Stimulated activated CD4-positive, alpha-beta T cell treated with anti-CD3 and anti-CD28 coated beads, Interleukin-1b, Interleukin-23, amount 100 ng/mL, for 48 hours (primary cell): ENCODE data around the gene ABCB10.

ENCODE experiments used
- DNase-seq: peaks from one replicate; pipeline ENCODE4 v3.0.0-alpha.2; 2020

The ABCB10 gene

DNA sequence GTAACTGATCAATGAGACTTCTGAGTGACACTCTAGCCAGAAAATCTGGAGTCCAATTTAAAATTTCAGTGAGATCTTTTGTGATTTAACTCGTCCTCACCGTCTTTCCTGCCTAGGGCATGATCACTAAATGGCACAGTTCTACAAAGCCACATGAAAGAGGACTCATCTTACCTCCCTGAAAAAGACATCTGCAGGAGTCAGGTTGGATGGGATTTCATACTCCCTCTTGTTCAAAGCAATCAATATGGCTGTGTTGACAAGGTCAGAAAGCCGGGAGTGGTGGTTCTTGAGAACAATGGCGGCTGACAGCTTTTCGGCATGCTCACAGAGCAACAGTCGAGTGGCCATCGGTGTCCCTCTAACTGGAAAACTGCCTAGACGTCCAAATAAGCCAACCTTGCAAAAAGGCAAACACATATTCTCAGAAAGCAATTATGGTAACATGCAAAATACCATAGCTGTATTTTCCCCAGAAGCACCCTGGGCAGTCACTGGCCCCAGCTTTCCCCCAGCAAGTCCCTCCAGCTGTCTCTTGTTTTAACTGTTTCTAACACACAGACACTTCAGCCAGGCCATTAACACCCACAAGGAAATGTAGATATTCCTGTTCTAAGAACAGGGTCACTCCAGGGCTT is 88.0 kb downstream of the ABCB10 start:
- DNase-seq: no peak

DNA sequence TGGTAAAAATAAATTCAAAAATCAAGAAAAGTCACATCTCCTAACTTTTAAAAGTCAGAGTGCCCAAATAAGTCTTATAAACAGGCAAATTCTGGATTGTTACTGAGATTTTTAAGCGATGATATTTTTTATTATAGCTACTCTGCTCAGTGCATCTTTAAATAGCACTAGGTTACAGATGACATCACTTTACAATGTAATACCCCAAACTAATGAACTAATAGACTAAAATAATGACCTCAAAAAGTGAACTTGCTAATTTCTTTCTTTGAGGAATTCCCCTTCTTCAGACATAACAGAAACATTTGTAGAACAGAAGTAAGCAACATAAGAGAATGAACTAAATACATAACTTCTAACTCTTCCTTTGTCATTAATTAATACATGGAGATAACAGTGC is 91.6 kb downstream of the ABCB10 start:
- DNase-seq: no peak
